ENCODE results near the gene VAT1L.

Gene VAT1L

DNA sequence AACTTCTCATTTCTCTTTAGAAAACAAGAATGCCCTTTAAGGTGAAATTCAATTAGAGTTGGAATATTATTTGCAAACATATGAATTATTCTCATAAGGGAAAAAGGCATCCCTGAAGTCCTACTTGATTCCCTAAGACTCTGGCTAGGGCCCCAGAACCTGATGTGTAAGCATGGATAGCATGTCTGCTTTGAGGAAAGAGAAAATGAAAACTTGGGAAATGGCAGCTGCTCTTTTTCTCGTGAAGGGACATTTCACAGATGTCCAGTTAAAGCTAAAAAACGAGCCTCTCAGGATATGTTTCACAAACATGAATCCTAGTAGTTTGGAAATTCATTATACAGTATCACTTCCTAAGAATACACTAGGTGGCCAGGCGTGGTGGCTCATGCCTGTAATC is 121.7 kb downstream of the VAT1L start:
- no peak overlapping the region for H3K27ac ChIP-seq (ENCODE audit: insufficient read depth in 1 of 2, low read depth in 1 of 2, low read length in 2 of 2, poor library complexity in 1 of 2, severe bottlenecking in 2 of 2)
- 100% methylated on average over 1 of the region's 3 CpGs for WGBS (ENCODE audit: insufficient coverage)
- ChIA-PET CTCF (no interaction called here), POLR2A (interaction anchor here (0.6 kb wide), 1 partner anchor 1647 kb away, joined by 3 read pairs; no protein-coding TSS in a partner anchor)
- DNase-seq, result no peak
- no peaks in the 10 kb centered on the region for H3K27me3 ChIP-seq (replicated peaks in 2 of 5; ENCODE audit: control insufficient read depth in 4 of 5, insufficient read depth in 5 of 5, low read length in 4 of 5)
- no peaks in the 10 kb centered on the region for H3K36me3 ChIP-seq (ENCODE audit: control insufficient read depth in 4 of 4, insufficient read depth in 4 of 4, low read length in 3 of 4)
- H3K4me1 ChIP-seq (ENCODE audit: control extremely low read depth in 1 of 4, control insufficient read depth in 4 of 4, insufficient read depth in 4 of 4, low read length in 3 of 4), result no peaks in the 10 kb centered on the region
- H3K4me3 ChIP-seq (ENCODE audit: control insufficient read depth in 1 of 7, extremely low read depth in 1 of 7, insufficient read depth in 4 of 7, low read depth in 2 of 7, low read length in 6 of 7), result no peak overlapping the region
- no peaks in the 10 kb centered on the region for H3K9me3 ChIP-seq (ENCODE audit: control extremely low read depth in 1 of 5, control insufficient read depth in 4 of 5, insufficient read depth in 2 of 5, low read depth in 1 of 5, low read length in 4 of 5)

DNA sequence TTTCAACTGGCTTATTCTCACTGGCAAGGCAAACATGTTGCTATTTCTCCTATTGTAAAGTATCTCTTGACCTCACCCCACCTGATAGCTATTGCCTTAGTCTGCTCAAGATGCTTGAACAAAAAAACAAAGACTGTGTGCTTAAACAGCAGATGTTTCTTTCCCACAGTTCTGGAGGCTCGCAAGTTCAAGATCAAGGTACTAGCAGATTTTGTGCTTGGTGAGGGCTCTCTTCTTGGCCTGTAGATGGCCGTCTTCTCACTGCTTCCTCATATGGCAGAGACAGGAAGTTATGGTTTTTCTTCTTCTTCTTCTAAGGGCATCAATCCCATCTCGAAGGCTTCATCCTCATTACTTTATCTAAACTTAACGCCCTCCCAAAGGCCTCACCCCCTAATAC is 124.3 kb downstream of the VAT1L start:
- Histone ChIP-seq H3K36me3 (ENCODE audit: control insufficient read depth in 4 of 4, insufficient read depth in 4 of 4, low read length in 3 of 4) (no peaks in the 10 kb centered on the region), H3K4me1 (ENCODE audit: control extremely low read depth in 1 of 4, control insufficient read depth in 4 of 4, insufficient read depth in 4 of 4, low read length in 3 of 4) (no peaks in the 10 kb centered on the region), H3K9me3 (ENCODE audit: control extremely low read depth in 1 of 5, control insufficient read depth in 4 of 5, insufficient read depth in 2 of 5, low read depth in 1 of 5, low read length in 4 of 5) (no peaks in the 10 kb centered on the region), H3K27ac (ENCODE audit: insufficient read depth in 1 of 2, low read depth in 1 of 2, low read length in 2 of 2, poor library complexity in 1 of 2, severe bottlenecking in 2 of 2) (no peak overlapping the region), H3K27me3 (replicated peaks in 2 of 5; ENCODE audit: control insufficient read depth in 4 of 5, insufficient read depth in 5 of 5, low read length in 4 of 5) (no peaks in the 10 kb centered on the region), H3K4me3 (ENCODE audit: control insufficient read depth in 1 of 7, extremely low read depth in 1 of 7, insufficient read depth in 4 of 7, low read depth in 2 of 7, low read length in 6 of 7) (no peak overlapping the region)
- 80% methylated on average over 4 of the region's 4 CpGs for WGBS (ENCODE audit: insufficient coverage)
- DNase-seq, result no peak
- POLR2A ChIA-PET, result no interaction called here
- CTCF ChIA-PET, result no interaction called here

DNA sequence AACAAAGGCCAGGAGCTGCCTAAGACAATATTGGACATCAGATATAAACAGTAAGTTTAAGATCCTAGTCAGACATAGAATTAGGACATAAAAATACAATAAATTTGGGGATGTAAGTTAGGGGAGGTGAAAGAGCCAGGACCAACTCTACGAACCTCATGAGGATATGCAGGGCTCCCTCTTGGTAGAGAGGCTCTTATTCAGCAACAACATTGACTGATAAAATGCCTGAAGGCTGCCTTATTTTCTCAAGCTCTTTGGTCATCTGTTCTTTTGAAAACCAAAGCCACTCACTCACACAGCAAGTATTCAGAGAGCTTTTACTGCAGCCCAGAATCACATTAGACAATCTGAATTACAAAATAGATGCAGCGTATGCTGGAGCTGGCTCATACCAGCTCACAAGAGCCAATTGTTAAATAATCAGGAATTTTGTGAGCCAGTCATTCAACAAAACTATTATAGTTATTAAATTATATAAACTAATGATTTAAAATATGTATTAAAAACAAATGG is 125.4 kb downstream of the VAT1L start:
- Histone ChIP-seq H3K4me1 (ENCODE audit: control extremely low read depth in 1 of 4, control insufficient read depth in 4 of 4, insufficient read depth in 4 of 4, low read length in 3 of 4) (no peaks in the 10 kb centered on the region), H3K4me3 (ENCODE audit: control insufficient read depth in 1 of 7, extremely low read depth in 1 of 7, insufficient read depth in 4 of 7, low read depth in 2 of 7, low read length in 6 of 7) (no peak overlapping the region), H3K27ac (ENCODE audit: insufficient read depth in 1 of 2, low read depth in 1 of 2, low read length in 2 of 2, poor library complexity in 1 of 2, severe bottlenecking in 2 of 2) (no peak overlapping the region), H3K36me3 (ENCODE audit: control insufficient read depth in 4 of 4, insufficient read depth in 4 of 4, low read length in 3 of 4) (no peaks in the 10 kb centered on the region), H3K9me3 (ENCODE audit: control extremely low read depth in 1 of 5, control insufficient read depth in 4 of 5, insufficient read depth in 2 of 5, low read depth in 1 of 5, low read length in 4 of 5) (no peaks in the 10 kb centered on the region), H3K27me3 (replicated peaks in 2 of 5; ENCODE audit: control insufficient read depth in 4 of 5, insufficient read depth in 5 of 5, low read length in 4 of 5) (peaks cover 0 to 3% (median 0%) of the 10 kb centered on the region in 5 experiments)
- ChIA-PET POLR2A (no interaction called here), CTCF (no interaction called here)
- no CpG with 5 or more reads among the region's 2 CpGs for WGBS (ENCODE audit: insufficient coverage)
- DNase-seq, result no peak

DNA sequence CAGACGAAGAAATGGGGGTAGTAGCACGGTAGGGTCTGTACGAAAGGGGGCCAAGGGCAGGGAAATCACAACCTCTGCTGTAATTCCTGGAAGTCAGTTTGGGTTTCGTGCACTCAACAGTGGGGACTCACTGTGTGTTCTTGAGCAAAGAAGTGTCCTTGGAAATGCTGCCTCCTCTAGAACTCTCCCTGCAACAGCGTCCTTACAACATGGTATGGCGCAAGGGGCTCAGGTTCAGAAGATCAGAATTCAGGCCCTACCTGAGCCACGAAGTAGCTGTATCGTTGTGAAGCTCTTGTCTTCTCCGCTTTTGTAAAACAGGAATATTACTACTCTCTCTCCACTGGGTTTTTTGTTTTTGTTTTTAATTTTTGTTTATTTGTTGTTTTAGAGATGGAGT is 127.7 kb downstream of the VAT1L start:
- POLR2A ChIA-PET, result no interaction called here
- WGBS (ENCODE audit: insufficient coverage), result 99% methylated on average over 7 of the region's 9 CpGs
- no peaks in the 10 kb centered on the region for H3K9me3 ChIP-seq (ENCODE audit: control extremely low read depth in 1 of 5, control insufficient read depth in 4 of 5, insufficient read depth in 2 of 5, low read depth in 1 of 5, low read length in 4 of 5)
- DNase-seq, result no peak
- CTCF ChIA-PET, result no interaction called here
- H3K36me3 ChIP-seq (ENCODE audit: control insufficient read depth in 4 of 4, insufficient read depth in 4 of 4, low read length in 3 of 4), result no peaks in the 10 kb centered on the region
- no peak overlapping the region for H3K4me3 ChIP-seq (ENCODE audit: control insufficient read depth in 1 of 7, extremely low read depth in 1 of 7, insufficient read depth in 4 of 7, low read depth in 2 of 7, low read length in 6 of 7)
- H3K27ac ChIP-seq (ENCODE audit: insufficient read depth in 1 of 2, low read depth in 1 of 2, low read length in 2 of 2, poor library complexity in 1 of 2, severe bottlenecking in 2 of 2), result no peak overlapping the region
- H3K27me3 ChIP-seq (replicated peaks in 2 of 5; ENCODE audit: control insufficient read depth in 4 of 5, insufficient read depth in 5 of 5, low read length in 4 of 5), result peaks cover 0 to 5% (median 0%) of the 10 kb centered on the region in 5 experiments
- no peaks in the 10 kb centered on the region for H3K4me1 ChIP-seq (ENCODE audit: control extremely low read depth in 1 of 4, control insufficient read depth in 4 of 4, insufficient read depth in 4 of 4, low read length in 3 of 4)

DNA sequence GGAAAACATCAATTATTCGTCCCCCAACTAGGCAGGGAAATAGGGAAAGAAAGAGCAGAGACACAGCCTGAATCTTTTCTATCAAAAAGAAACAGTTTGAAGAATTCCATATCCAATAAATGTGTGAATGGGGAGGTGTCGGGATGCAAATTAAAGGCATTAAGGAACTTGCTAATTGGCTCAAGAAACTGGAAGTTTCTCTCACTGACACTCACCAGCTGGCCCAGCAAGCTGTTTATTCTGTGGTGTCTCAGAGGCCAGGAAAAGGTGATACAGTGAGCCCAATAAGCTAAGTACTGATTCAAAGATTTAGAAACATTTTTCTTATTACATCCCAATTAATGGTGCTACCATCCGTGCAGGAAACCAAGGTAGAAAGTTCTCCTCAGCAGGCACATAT is 129.6 kb downstream of the VAT1L start:
- Histone ChIP-seq H3K36me3 (ENCODE audit: control insufficient read depth in 4 of 4, insufficient read depth in 4 of 4, low read length in 3 of 4) (no peaks in the 10 kb centered on the region), H3K4me3 (ENCODE audit: control insufficient read depth in 1 of 7, extremely low read depth in 1 of 7, insufficient read depth in 4 of 7, low read depth in 2 of 7, low read length in 6 of 7) (no peak overlapping the region), H3K9me3 (ENCODE audit: control extremely low read depth in 1 of 5, control insufficient read depth in 4 of 5, insufficient read depth in 2 of 5, low read depth in 1 of 5, low read length in 4 of 5) (no peaks in the 10 kb centered on the region), H3K4me1 (ENCODE audit: control extremely low read depth in 1 of 4, control insufficient read depth in 4 of 4, insufficient read depth in 4 of 4, low read length in 3 of 4) (no peaks in the 10 kb centered on the region), H3K27me3 (replicated peaks in 2 of 5; ENCODE audit: control insufficient read depth in 4 of 5, insufficient read depth in 5 of 5, low read length in 4 of 5) (peaks cover 0 to 5% (median 0%) of the 10 kb centered on the region in 5 experiments), H3K27ac (ENCODE audit: insufficient read depth in 1 of 2, low read depth in 1 of 2, low read length in 2 of 2, poor library complexity in 1 of 2, severe bottlenecking in 2 of 2) (no peak overlapping the region)
- WGBS (ENCODE audit: insufficient coverage), result 94% methylated on average over 2 of the region's 3 CpGs
- CTCF ChIA-PET, result interaction anchor here (1.0 kb wide), 1 partner anchor 78 kb away, joined by 3 read pairs; no protein-coding TSS in a partner anchor
- no peak for DNase-seq
- POLR2A ChIA-PET, result no interaction called here

DNA sequence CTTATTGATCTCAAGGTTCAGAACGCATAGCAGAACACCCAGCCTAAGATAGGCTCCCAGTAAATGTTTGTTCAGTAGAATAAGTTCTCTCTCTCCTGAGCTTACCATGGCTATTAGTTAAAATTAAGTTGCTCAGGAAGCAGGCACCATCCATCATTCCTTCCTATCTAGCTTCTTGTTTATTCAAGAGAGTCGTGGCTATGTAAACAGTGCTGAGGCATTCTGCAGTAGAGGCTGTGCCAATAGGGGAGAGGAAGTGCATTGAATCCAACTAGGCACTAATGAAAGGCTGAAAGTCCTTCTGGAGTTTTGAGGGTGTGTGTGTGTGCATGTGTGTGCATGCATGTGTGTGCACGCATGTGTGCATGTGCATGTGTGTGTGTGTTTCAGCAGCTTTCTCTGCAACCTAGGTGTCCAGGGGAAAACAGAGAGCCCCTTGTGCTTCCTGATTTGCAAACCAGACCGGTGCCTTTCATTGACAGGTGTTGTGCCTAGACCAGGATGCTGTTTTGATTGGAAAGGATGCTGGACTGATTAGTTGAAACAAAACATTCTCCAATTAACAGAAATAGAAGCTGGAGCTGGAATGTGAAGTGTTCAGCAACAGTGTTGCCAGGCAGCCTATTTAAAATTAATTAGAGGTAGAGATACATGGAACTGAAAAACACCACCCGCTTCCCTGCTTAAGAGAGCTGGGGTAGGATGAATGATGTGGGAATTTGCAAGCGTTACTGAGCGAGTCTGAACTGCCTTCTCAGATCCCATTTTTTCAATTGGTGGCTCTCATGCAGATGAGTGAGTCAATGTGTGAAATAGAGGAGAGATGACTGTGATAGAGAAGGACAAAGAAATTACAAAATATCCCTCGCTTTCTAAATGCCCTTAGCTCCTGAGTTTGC is 130.7 kb downstream of the VAT1L start:
- Histone ChIP-seq H3K27ac (ENCODE audit: insufficient read depth in 1 of 2, low read depth in 1 of 2, low read length in 2 of 2, poor library complexity in 1 of 2, severe bottlenecking in 2 of 2) (no peak overlapping the region), H3K9me3 (ENCODE audit: control extremely low read depth in 1 of 5, control insufficient read depth in 4 of 5, insufficient read depth in 2 of 5, low read depth in 1 of 5, low read length in 4 of 5) (no peaks in the 10 kb centered on the region), H3K4me1 (ENCODE audit: control extremely low read depth in 1 of 4, control insufficient read depth in 4 of 4, insufficient read depth in 4 of 4, low read length in 3 of 4) (no peaks in the 10 kb centered on the region), H3K36me3 (ENCODE audit: control insufficient read depth in 4 of 4, insufficient read depth in 4 of 4, low read length in 3 of 4) (no peaks in the 10 kb centered on the region), H3K27me3 (replicated peaks in 2 of 5; ENCODE audit: control insufficient read depth in 4 of 5, insufficient read depth in 5 of 5, low read length in 4 of 5) (peaks cover 0 to 5% (median 0%) of the 10 kb centered on the region in 5 experiments), H3K4me3 (ENCODE audit: control insufficient read depth in 1 of 7, extremely low read depth in 1 of 7, insufficient read depth in 4 of 7, low read depth in 2 of 7, low read length in 6 of 7) (no peak overlapping the region)
- ChIA-PET POLR2A (interaction anchor here (0.6 kb wide), 1 partner anchor 174 kb away, joined by 3 read pairs; no protein-coding TSS in a partner anchor), CTCF (no interaction called here)
- 78% methylated on average over 4 of the region's 8 CpGs for WGBS (ENCODE audit: insufficient coverage)
- DNase-seq, result no peak

DNA sequence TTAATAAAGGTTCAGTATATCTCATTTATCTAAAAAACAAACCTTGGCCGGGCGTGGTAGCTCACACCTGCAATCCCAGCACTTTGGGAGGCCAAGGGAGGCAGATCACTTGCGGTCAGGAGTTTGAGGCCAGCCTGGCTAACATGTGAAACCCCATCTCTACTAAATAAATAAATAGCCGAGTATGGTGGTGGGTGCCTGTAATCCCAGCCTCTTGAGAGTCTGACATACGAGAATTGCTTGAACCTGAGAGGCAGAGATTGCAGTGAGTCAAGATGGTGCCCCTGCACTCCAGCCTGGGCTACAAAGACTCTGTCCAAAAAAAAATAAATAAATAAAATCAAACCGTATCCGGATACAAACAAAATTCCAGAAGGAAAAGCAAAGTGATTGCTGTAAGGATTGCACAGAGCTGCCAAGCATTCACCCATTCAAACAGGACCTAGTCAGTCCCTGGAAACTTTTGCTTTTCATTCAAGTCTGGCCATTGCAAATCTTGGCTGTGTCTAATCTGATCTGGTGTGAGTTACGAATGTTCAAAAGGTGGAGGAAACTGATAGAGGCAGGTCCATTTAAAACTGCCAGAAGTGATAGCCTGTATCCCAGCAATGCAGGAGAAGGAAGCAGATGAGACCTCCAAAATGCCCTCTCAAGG is 131.5 kb downstream of the VAT1L start:
- Histone ChIP-seq H3K27me3 (replicated peaks in 2 of 5; ENCODE audit: control insufficient read depth in 4 of 5, insufficient read depth in 5 of 5, low read length in 4 of 5) (peaks cover 0 to 5% (median 0%) of the 10 kb centered on the region in 5 experiments), H3K27ac (ENCODE audit: insufficient read depth in 1 of 2, low read depth in 1 of 2, low read length in 2 of 2, poor library complexity in 1 of 2, severe bottlenecking in 2 of 2) (no peak overlapping the region), H3K36me3 (ENCODE audit: control insufficient read depth in 4 of 4, insufficient read depth in 4 of 4, low read length in 3 of 4) (no peaks in the 10 kb centered on the region), H3K9me3 (ENCODE audit: control extremely low read depth in 1 of 5, control insufficient read depth in 4 of 5, insufficient read depth in 2 of 5, low read depth in 1 of 5, low read length in 4 of 5) (no peaks in the 10 kb centered on the region), H3K4me3 (ENCODE audit: control insufficient read depth in 1 of 7, extremely low read depth in 1 of 7, insufficient read depth in 4 of 7, low read depth in 2 of 7, low read length in 6 of 7) (no peak overlapping the region), H3K4me1 (ENCODE audit: control extremely low read depth in 1 of 4, control insufficient read depth in 4 of 4, insufficient read depth in 4 of 4, low read length in 3 of 4) (no peaks in the 10 kb centered on the region)
- ChIA-PET POLR2A (no interaction called here), CTCF (no interaction called here)
- no peak for DNase-seq
- WGBS (ENCODE audit: insufficient coverage), result 100% methylated on average over 2 of the region's 8 CpGs
